Skeletal muscle tissue (tissue), 4 donors: Measurements from ENCODE around the gene AHDC1. TPM values are rescaled to one million over a fixed set of nuclear protein-coding genes. Genes with fewer than 3 reads are reported as not detected.
A peak's percentile ranks its signal among the peaks of the same experiment; 100 is the strongest.

Experiments used
- H3K27ac ChIP-seq: one replicate; pipeline ENCODE4 v1.7.0; 2013; ENCODE audit warnings: mild to moderate bottlenecking, low read depth, low read length, inconsistent platforms
- H3K27me3 ChIP-seq, 3 donors: one replicate each; pipeline ENCODE4 v1.7.0; 2013; ENCODE audit warnings: low read length in 3 of 3; ENCODE audit not compliant: control insufficient read depth in 3 of 3, insufficient read depth in 3 of 3
- H3K36me3 ChIP-seq, 3 donors: one replicate each; pipeline ENCODE4 v1.7.0; 2013; ENCODE audit warnings: low read length in 3 of 3; ENCODE audit not compliant: control insufficient read depth in 3 of 3, insufficient read depth in 3 of 3
- H3K4me1 ChIP-seq, 3 donors: one replicate each; pipeline ENCODE4 v1.7.0; 2013; ENCODE audit warnings: low read length in 3 of 3, mild to moderate bottlenecking in 3 of 3; ENCODE audit not compliant: control insufficient read depth in 3 of 3, insufficient read depth in 3 of 3
- H3K4me3 ChIP-seq, 3 donors: one replicate each; pipeline ENCODE4 v1.7.0; 2013; ENCODE audit warnings: low read length in 3 of 3
- H3K9ac ChIP-seq, 3 donors: one replicate each; pipeline ENCODE4 v1.7.0; 2013; ENCODE audit warnings: low read length in 3 of 3, mild to moderate bottlenecking in 3 of 3, moderate library complexity in 2 of 3, low read depth in 1 of 3
- H3K9me3 ChIP-seq, 3 donors: one replicate each; pipeline ENCODE4 v1.7.0; 2013; ENCODE audit warnings: low read length in 3 of 3; ENCODE audit not compliant: control insufficient read depth in 3 of 3
- total RNA-seq: library from RNA; depleted of rRNA; stranded (reverse); fragments of >200 nt; gene quantifications from one replicate; pipeline ENCODE4 v1.2.3, GENCODE V29; 2014
- donor health status: Osteomylitis.

AHDC1 gene
- total RNA-seq, 1 donor from 2014 or later = 19.8 TPM

GRCh38 chr1:27572679-27573426 lies 31.1 kb downstream of the AHDC1 start:
- Histone ChIP-seq H3K27ac (peak overlapping the region; percentile 94), H3K4me1 (peaks cover 82 to 91% (median 89%) of the 10 kb centered on the region in 3 donors), H3K27me3 (no peaks in the 10 kb centered on the region), H3K9me3 (no peaks in the 10 kb centered on the region), H3K4me3 (peak overlapping the region; percentile 38 to 70 (median 61)), H3K9ac (peak overlapping the region; percentile 71 to 82 (median 79)), H3K36me3 (peaks cover 0 to 4% (median 0%) of the 10 kb centered on the region in 3 donors)

GRCh38 chr1:27572019-27572678 lies 31.8 kb downstream of the AHDC1 start:
- peak overlapping the region; percentile 38 to 70 (median 61) for H3K4me3 ChIP-seq
- peak overlapping the region; percentile 94 for H3K27ac ChIP-seq
- H3K4me1 ChIP-seq = peaks cover 83 to 91% (median 89%) of the 10 kb centered on the region in 3 donors
- H3K9ac ChIP-seq = peak overlapping the region; percentile 71 to 82 (median 79)
- no peaks in the 10 kb centered on the region for H3K9me3 ChIP-seq
- no peaks in the 10 kb centered on the region for H3K27me3 ChIP-seq
- peaks cover 0 to 5% (median 0%) of the 10 kb centered on the region in 3 donors for H3K36me3 ChIP-seq

GRCh38 chr1:27571439-27572018 lies 32.4 kb downstream of the AHDC1 start:
- peak overlapping the region; percentile 38 to 70 (median 61) for H3K4me3 ChIP-seq
- H3K4me1 ChIP-seq = peaks cover 83 to 91% (median 89%) of the 10 kb centered on the region in 3 donors
- H3K36me3 ChIP-seq = peaks cover 0 to 5% (median 0%) of the 10 kb centered on the region in 3 donors
- peak overlapping the region; percentile 94 for H3K27ac ChIP-seq
- H3K9ac ChIP-seq = peak overlapping the region; percentile 71 to 82 (median 79)
- H3K27me3 ChIP-seq = no peaks in the 10 kb centered on the region
- H3K9me3 ChIP-seq = no peaks in the 10 kb centered on the region

- no peaks in the 10 kb centered on the region for H3K27me3 ChIP-seq
- H3K9ac ChIP-seq = peak overlapping the region; percentile 64 to 82 (median 71)
- H3K9me3 ChIP-seq = no peaks in the 10 kb centered on the region
- H3K36me3 ChIP-seq = peaks cover 0 to 5% (median 0%) of the 10 kb centered on the region in 3 donors
- peak overlapping the region; percentile 48 to 58 (median 50) for H3K4me3 ChIP-seq
- H3K4me1 ChIP-seq = peaks cover 84 to 92% (median 90%) of the 10 kb centered on the region in 3 donors
- H3K27ac ChIP-seq = peak overlapping the region; percentile 94
These were observed 33.2 kb downstream of the AHDC1 start for GRCh38 chr1:27570784-27571183.

GRCh38 chr1:27570356-27570755 lies 33.6 kb downstream of the AHDC1 start:
- H3K9ac ChIP-seq = peak overlapping the region; percentile 64 to 82 (median 71)
- peaks cover 88 to 97% (median 94%) of the 10 kb centered on the region in 3 donors for H3K4me1 ChIP-seq
- peaks cover 0 to 5% (median 0%) of the 10 kb centered on the region in 3 donors for H3K36me3 ChIP-seq
- peak overlapping the region in 2 of 3 donors; percentile 50 to 58 for H3K4me3 ChIP-seq
- H3K9me3 ChIP-seq = no peaks in the 10 kb centered on the region
- peak overlapping the region; percentile 94 for H3K27ac ChIP-seq
- no peaks in the 10 kb centered on the region for H3K27me3 ChIP-seq

GRCh38 chr1:27569506-27570291 lies 34.2 kb downstream of the AHDC1 start:
- Histone ChIP-seq H3K36me3 (peaks cover 0 to 5% (median 0%) of the 10 kb centered on the region in 3 donors), H3K4me1 (peaks cover 91 to 97% (median 96%) of the 10 kb centered on the region in 3 donors), H3K9me3 (no peaks in the 10 kb centered on the region), H3K9ac (peak overlapping the region; percentile 64 to 82 (median 69)), H3K4me3 (peak overlapping the region; percentile 40 to 58 (median 45)), H3K27ac (peak overlapping the region; percentile 94), H3K27me3 (no peaks in the 10 kb centered on the region)

- H3K9me3 ChIP-seq = no peaks in the 10 kb centered on the region
- no peaks in the 10 kb centered on the region for H3K27me3 ChIP-seq
- peak overlapping the region; percentile 40 to 46 (median 44) for H3K4me3 ChIP-seq
- peaks cover 0 to 5% (median 0%) of the 10 kb centered on the region in 3 donors for H3K36me3 ChIP-seq
- peaks cover 91 to 97% (median 96%) of the 10 kb centered on the region in 3 donors for H3K4me1 ChIP-seq
- H3K9ac ChIP-seq = peak overlapping the region; percentile 27 to 82 (median 28)
- peak overlapping the region; percentile 94 for H3K27ac ChIP-seq
These were observed 34.9 kb downstream of the AHDC1 start for GRCh38 chr1:27569088-27569460.

- Histone ChIP-seq H3K4me3 (peak overlapping the region; percentile 56 to 72 (median 69)), H3K27ac (peak overlapping the region; percentile 94), H3K9ac (peak overlapping the region; percentile 57 to 87 (median 62)), H3K27me3 (no peaks in the 10 kb centered on the region), H3K4me1 (peaks cover 91 to 97% (median 96%) of the 10 kb centered on the region in 3 donors), H3K9me3 (no peaks in the 10 kb centered on the region), H3K36me3 (peaks cover 0 to 5% (median 0%) of the 10 kb centered on the region in 3 donors)
These were observed 35.5 kb downstream of the AHDC1 start for GRCh38 chr1:27568300-27569087.

- Histone ChIP-seq H3K36me3 (peaks cover 0 to 5% (median 0%) of the 10 kb centered on the region in 3 donors), H3K4me1 (peaks cover 91 to 97% (median 96%) of the 10 kb centered on the region in 3 donors), H3K4me3 (peak overlapping the region; percentile 56 to 72 (median 69)), H3K27ac (peak overlapping the region; percentile 94), H3K27me3 (no peaks in the 10 kb centered on the region), H3K9ac (peak overlapping the region; percentile 57 to 87 (median 62)), H3K9me3 (no peaks in the 10 kb centered on the region)
These were observed 36.0 kb downstream of the AHDC1 start for GRCh38 chr1:27567971-27568299.
